GM13976 (cell line): Measurements from ENCODE around the gene ITFG2.

Source experiments
- DNase-seq: peaks from one replicate; pipeline ENCODE4 v3.0.0; 2012; ENCODE audit warnings: low spot score
- in situ Hi-C: fragments of 300-500 bp; cut with MboI; formaldehyde crosslinking; loops from one replicate; pipeline ENCODE4 v1.12.0; 2022; ENCODE audit warnings: low sequenced_read_pairs, mixed read lengths, inconsistent platforms; ENCODE audit not compliant: unreplicated experiment
- TF ChIP-seq, protein P1 (sequence below): IDR thresholded peaks from 2 replicates; pipeline ENCODE4 v1.5.1; 2012; ENCODE audit warnings: borderline replicate concordance, mild to moderate bottlenecking; ENCODE audit not compliant: insufficient read depth; ENCODE audit errors: extremely low read depth, missing control alignments, control extremely low read depth

ITFG2 gene

GRCh38 chr12:2795291-2796186, 16.9 kb upstream of the ITFG2 start:
- TF ChIP-seq, protein P1, sequence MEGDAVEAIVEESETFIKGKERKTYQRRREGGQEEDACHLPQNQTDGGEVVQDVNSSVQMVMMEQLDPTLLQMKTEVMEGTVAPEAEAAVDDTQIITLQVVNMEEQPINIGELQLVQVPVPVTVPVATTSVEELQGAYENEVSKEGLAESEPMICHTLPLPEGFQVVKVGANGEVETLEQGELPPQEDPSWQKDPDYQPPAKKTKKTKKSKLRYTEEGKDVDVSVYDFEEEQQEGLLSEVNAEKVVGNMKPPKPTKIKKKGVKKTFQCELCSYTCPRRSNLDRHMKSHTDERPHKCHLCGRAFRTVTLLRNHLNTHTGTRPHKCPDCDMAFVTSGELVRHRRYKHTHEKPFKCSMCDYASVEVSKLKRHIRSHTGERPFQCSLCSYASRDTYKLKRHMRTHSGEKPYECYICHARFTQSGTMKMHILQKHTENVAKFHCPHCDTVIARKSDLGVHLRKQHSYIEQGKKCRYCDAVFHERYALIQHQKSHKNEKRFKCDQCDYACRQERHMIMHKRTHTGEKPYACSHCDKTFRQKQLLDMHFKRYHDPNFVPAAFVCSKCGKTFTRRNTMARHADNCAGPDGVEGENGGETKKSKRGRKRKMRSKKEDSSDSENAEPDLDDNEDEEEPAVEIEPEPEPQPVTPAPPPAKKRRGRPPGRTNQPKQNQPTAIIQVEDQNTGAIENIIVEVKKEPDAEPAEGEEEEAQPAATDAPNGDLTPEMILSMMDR: no peak
- peak; percentile 94 for DNase-seq
- in situ Hi-C loops: no loop called here

- in situ Hi-C loops: no loop called here
- no peak for DNase-seq
- TF ChIP-seq, protein P1: no peak
These were observed 16.2 kb upstream of the ITFG2 start for GRCh38 chr12:2796187-2796666.

DNA sequence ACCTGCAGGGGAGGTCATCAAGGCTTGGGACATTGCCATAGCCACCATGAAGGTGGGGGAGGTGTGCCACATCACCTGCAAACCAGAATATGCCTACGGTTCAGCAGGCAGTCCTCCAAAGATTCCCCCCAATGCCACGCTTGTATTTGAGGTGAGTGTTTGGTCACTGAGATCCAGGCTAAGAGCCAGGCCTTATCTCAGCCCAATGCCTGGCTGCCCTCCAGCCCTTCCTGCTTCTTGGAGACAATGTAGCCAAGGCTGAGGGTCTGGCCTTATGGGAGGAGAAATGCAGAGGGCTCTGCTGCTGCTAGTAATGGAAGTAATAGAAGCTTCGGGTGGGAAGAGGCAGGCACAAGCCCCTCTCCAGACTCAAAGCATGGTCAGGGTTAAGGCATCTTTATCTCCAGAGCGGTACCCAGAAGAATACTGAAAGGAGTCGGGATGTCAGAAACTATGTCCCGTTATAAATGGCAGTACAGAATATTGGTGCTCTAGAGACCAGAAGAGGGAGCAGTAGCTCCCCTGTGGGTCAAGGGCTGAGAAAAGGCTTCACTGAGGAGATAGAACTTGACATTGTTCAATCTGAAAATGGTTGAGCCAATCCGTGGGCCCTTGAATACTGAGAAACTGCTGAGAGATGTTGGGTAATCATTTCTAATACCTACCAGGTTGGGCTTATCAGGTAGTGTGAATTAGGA, 14.6 kb upstream of the ITFG2 start:
- TF ChIP-seq, protein P1: no peak

DNA sequence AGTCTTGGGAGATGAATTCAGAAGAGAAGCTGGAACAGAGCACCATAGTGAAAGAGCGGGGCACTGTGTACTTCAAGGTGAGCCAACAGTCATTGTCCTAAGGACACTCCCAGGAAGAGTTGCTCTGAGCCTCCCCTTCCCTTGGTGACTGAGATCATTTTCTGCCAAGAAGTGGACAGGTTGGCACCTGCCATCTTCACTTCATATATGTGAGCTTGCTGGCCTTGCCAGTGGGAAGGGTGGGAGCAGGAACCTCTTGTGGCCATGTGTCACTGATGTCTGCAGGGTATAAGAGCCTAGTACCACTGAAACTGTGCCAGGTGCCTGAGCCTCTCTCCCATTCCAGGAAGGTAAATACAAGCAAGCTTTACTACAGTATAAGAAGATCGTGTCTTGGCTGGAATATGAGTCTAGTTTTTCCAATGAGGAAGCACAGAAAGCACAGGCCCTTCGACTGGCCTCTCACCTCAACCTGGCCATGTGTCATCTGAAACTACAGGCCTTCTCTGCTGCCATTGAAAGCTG, 12.4 kb upstream of the ITFG2 start:
- in situ Hi-C loops: no loop called here
- no peak for DNase-seq
- TF ChIP-seq, protein P1: no peak

More for the DNA sequence above, 14.6 kb upstream of the ITFG2 start:
- in situ Hi-C loops: no loop called here
- DNase-seq: no peak

GRCh38 chr12:2801044-2801783, 11.3 kb upstream of the ITFG2 start:
- in situ Hi-C loops: no loop called here
- TF ChIP-seq, protein P1: no peak
- no peak for DNase-seq

DNA sequence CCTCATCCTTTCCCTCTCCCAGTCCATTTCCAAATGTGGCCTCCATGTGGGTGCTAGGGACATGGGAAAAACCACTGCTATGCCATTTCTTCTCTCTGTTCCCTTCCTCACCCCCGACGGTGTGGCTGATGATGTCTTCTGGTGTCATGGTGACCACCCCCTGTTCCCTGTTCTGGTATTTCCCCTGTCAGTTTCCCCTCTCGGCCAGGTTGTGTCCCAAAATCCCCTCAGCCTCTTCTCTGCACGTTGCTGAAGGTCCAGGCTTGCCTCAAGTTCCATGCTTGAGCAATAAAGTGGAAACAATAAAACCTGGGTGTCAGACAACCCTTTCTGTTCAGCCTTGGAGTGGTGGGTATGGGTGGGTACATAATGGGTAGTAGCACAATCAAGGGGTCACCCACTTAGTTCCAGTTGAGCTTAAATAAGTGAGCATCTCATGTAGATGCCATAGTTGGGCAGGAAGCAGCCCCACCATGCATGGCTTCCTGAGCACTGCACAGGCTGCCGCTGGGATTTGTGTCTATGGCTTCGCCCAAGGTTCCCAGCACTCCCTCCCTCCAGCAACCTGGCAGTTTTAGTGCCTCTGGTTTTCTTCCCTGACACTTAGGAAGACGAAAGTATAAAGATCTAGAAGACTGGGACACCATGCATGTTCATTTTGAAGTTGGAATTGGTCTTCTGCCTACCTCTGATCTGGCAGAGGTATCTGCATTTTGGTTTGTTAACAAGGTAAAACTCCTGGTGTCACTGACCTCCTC, 8.7 kb upstream of the ITFG2 start:
- in situ Hi-C loops: no loop called here

More for the DNA sequence above, 8.7 kb upstream of the ITFG2 start:
- peak; percentile 54 for DNase-seq
- TF ChIP-seq, protein P1: no peak
